Kidney (tissue), 2 donors: ENCODE results near the gene ST6GALNAC5. TPM values are rescaled to one million over a fixed set of nuclear protein-coding genes. Genes with fewer than 3 reads are reported as not detected.

Experiments used
- microRNA-seq: library from miRNA; unstranded; fragments of <30 nt; microRNA quantifications from one replicate; pipeline ENCODE4 v1.2.0, GENCODE V29; 2020
- polyA plus RNA-seq: library from polyadenylated mRNA; stranded (reverse); fragments of 350-450 nt; fragmentation: Illumina TruSeq; extraction: RNeasy Lipid Tissue Mini Kit (QIAGEN cat#74804); gene quantifications from one replicate; pipeline ENCODE4 v1.2.3, GENCODE V29; 2014; ENCODE audit warnings: low read depth, low replicate concordance; ENCODE audit not compliant: insufficient read depth
- total RNA-seq: library from RNA; stranded (reverse); fragmentation: NEBNext Ultra II Directional; extraction: Animal tissue kit (Norgen Biotek cat#: 25700); gene quantifications from one replicate; pipeline ENCODE4 v1.2.1, GENCODE V29; 2021
- donor health status: DM: yes; HTN: yes; CAD: no.

Gene ST6GALNAC5
- total and polyA plus RNA-seq, 2 donors from 2014 or later: 0.34 to 0.50 TPM

Small RNA genes within 50 kb of the gene (microRNA-seq; reads per million reads assigned to microRNA genes)
- not detected for gene MIR7156
